Endometrium (tissue), 2 donors: ENCODE measurements around the gene DUSP16.
"Not testable (repeated sequence)": the region's sequence is repeated elsewhere in the genome, so short reads cannot be mapped to it uniquely, and the experiment has no call there.

Experiments used
- FAIRE-seq: peaks from 2 replicates; lab custom pipeline; 2012; peaks lifted over from hg19 to GRCh38; lab: Jason Lieb, UNC
- donor health status: control.
- donor health status: control.

DUSP16 gene

GRCh38 chr12:12562585-12563261 is at the start of gene DUSP16:
DUSP16 (minus strand) TSS chr12:12562863; CDS start chr12:12521098, 41,765 bp downstream.
- no peak for FAIRE-seq

GRCh38 chr12:12612358-12612757 is 49.7 kb upstream of the DUSP16 start:
- FAIRE-seq: no peak

GRCh38 chr12:12611512-12612306 is 49.0 kb upstream of the DUSP16 start, which contains the start of gene CREBL2:
CREBL2 (plus strand) TSS chr12:12611876; CDS start chr12:12612173, 297 bp downstream.
- FAIRE-seq: peak; percentile 91

- no peak for FAIRE-seq
These were observed 48.0 kb upstream of the DUSP16 start for GRCh38 chr12:12610711-12611110.

GRCh38 chr12:12609692-12610091 is 47.0 kb upstream of the DUSP16 start:
- no peak for FAIRE-seq

- no peak for FAIRE-seq
These were observed 45.9 kb upstream of the DUSP16 start for GRCh38 chr12:12608557-12608957.

GRCh38 chr12:12606781-12607589 is 44.3 kb upstream of the DUSP16 start:
- FAIRE-seq: no peak

- FAIRE-seq: no peak
These were observed 42.1 kb upstream of the DUSP16 start for GRCh38 chr12:12604740-12605139.

GRCh38 chr12:12600659-12601058 is 38.0 kb upstream of the DUSP16 start:
- FAIRE-seq: no peak

- FAIRE-seq: no peak
These were observed 37.3 kb upstream of the DUSP16 start for GRCh38 chr12:12599750-12600643.

- no peak for FAIRE-seq
These were observed 36.2 kb upstream of the DUSP16 start for GRCh38 chr12:12598864-12599263.

GRCh38 chr12:12596598-12596997 is 33.9 kb upstream of the DUSP16 start:
- FAIRE-seq: not testable (repeated sequence)

- FAIRE-seq: not testable (repeated sequence)
These were observed 33.3 kb upstream of the DUSP16 start for GRCh38 chr12:12595929-12596328.

- no peak for FAIRE-seq
These were observed 30.3 kb upstream of the DUSP16 start for GRCh38 chr12:12592930-12593329.

GRCh38 chr12:12590961-12591360 is 28.3 kb upstream of the DUSP16 start:
- FAIRE-seq: no peak

GRCh38 chr12:12588436-12588835 is 25.8 kb upstream of the DUSP16 start:
- FAIRE-seq: not testable (repeated sequence)

- no peak for FAIRE-seq
These were observed 25.2 kb upstream of the DUSP16 start for GRCh38 chr12:12587878-12588277.

GRCh38 chr12:12586879-12587675 is 24.4 kb upstream of the DUSP16 start:
- no peak for FAIRE-seq

GRCh38 chr12:12585115-12585863 is 22.6 kb upstream of the DUSP16 start:
- FAIRE-seq: no peak
